T-helper 2 cell (primary cell): ENCODE results near the gene ZNF862.
A peak's percentile ranks its signal among the peaks of the same experiment; 100 is the strongest.

Experiments
- DNase-seq, 5 experiments: peaks; one replicate each; pipeline versions ENCODE4 v3.0.0 to v3.0.0-alpha.2; 2012 to 2022

Gene ZNF862

GRCh38 chr7:149867762-149868622 is 29.8 kb downstream of the ZNF862 start:
- no peak for DNase-seq

GRCh38 chr7:149868623-149869290 is 30.6 kb downstream of the ZNF862 start:
- DNase-seq = peak in 1 of 5 experiments; percentile 51

DNA sequence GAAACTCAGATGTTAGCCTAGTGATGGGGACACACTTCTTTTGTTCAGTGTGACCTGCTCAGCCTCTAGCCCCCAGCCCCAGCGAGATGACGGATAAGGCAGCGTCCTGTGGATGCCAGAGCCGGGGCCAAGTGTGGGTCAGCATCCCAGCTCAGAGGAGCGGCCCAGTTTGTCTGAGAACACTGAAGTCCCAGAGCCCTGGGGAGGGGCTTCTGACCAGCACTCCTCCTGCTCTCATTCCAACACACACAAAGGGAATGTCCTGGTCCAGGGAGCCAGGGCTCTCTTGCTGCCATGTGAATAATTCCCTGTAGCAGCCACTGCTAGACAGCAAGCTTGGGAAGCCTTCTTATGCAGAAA is 31.1 kb downstream of the ZNF862 start:
- DNase-seq = no peak

GRCh38 chr7:149869867-149870266 is 31.7 kb downstream of the ZNF862 start:
- peak in 3 of 5 experiments; percentile 20 to 94 (median 65) for DNase-seq

DNA sequence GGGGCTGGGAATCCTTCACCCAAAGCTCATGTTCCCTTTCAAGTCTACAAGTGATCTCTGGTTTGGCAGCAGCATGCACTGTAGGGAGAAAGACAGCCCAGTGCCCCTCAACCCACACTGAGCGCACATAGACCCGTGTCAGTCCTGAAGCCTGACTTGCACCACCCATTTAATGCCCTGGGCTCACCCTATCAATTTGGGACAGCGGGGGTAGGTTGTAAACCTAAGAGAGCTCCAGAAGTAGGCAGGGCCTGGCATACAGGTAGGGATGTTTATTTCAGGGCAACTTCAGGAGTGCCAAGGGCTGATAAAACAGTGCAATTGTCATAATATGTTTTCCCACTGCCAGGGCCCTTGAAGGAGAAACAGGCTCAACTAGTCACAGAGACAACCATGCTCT is 32.1 kb downstream of the ZNF862 start:
- DNase-seq = no peak

DNA sequence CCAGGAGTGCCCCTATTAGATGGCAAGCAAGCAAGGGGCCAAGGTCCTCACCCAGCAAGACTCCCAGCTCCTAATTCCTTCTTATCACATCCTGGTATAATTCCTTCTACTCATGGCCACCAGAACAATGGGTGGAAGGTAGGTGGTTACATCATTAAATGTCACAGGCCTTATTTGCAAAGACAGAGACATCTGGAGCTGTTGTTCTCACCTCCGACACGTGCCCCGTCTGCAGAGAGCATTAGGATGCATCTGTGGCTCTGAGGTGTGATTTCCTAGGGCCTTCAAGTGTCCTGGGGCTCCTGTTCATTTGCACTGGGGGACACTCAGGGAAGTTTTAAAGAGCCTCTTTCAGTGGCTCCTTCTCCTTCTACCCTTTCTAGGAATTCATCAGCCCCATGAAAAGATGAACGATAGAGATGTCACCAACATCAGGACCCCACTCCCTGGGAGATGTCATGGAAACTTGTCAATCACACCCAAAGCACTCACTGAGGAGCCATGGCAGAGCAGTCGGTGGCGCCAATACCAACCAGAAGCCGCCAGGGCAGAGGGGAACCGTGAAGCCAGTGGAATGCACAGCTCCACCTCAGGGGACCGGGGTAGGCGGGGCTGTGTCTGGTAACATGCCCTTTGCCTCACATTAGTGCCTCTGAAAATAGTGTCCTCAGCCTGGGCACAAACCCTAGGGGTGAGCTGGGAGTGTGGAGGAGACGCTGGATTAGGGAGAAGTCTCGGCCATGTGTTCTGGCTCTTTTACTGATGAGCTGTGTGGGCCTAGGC is 32.7 kb downstream of the ZNF862 start:
- peak in 1 of 5 experiments; percentile 61 for DNase-seq

DNA sequence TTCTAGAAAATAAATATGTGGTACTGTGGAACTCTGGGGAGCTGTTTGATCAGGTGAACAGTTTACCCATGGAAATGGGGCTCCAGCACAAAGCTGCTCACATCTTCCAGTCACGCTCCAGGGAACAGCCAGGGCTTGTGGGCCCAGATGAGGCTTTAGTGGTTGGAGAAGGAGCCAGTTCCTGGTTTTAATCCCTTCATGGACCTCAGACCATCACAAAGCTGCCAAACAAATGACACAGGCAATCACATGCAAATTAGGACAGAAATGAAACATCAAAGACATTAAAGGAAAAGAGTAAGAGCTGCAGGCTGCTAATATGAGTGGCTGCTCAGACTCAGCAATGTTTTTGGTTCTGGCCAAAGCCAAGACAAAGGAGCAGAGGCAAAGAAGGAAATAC is 33.4 kb downstream of the ZNF862 start:
- DNase-seq = peak in 1 of 5 experiments; percentile 64

GRCh38 chr7:149872419-149873073 is 34.4 kb downstream of the ZNF862 start:
- DNase-seq = peak in 1 of 5 experiments; percentile 57

- peak; percentile 83 to 97 (median 89) for DNase-seq
These were observed 35.1 kb downstream of the ZNF862 start, which contains the start of gene ATP6V0E2 for GRCh38 chr7:149873074-149873969. TSS of gene ATP6V0E2 (plus strand) at chr7:149873969. CDS start at chr7:149874066, 97 bp downstream.

- DNase-seq = no peak
These were observed 35.9 kb downstream of the ZNF862 start for GRCh38 chr7:149873970-149874643.

DNA sequence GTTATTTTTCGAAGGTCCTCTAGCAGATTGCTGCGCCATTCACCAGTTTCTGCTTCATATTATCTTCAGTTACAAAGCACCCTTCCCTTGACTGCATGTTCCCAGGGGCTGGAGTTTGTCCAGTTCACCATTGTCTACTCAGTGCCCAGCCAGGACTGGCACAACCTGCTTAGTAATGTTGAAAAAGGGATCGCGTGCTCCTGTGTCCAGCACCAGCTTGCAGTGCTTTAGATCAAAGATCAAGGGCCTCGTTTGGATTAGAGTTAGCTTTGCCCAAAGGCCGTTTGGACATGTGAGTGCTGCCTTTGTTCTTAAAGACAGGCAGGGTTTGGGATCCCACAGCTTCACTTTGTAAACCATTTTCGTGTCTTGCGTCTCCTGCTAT is 36.5 kb downstream of the ZNF862 start:
- no peak for DNase-seq

DNA sequence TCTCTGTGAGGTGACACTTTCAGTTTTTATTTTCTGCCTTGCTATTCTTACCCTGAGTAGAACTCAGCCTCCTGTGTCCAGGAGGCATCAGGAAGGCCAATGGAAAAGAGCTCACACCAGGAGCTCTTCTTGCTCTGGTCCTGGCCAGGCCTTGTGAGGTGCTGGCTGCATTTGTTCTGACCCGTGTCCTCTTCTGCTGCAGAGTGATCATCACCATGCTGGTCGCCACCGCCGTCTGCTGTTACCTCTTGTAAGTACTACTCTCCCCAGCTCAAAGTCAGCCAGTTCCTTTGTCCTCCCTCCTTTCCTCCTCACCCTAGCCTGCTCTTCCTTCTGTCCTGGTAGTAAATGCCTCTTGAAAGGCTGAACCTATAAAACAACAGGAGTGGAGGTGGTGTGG is 37.2 kb downstream of the ZNF862 start:
- DNase-seq = no peak

- DNase-seq = no peak
These were observed 39.8 kb downstream of the ZNF862 start for GRCh38 chr7:149877890-149878522.

DNA sequence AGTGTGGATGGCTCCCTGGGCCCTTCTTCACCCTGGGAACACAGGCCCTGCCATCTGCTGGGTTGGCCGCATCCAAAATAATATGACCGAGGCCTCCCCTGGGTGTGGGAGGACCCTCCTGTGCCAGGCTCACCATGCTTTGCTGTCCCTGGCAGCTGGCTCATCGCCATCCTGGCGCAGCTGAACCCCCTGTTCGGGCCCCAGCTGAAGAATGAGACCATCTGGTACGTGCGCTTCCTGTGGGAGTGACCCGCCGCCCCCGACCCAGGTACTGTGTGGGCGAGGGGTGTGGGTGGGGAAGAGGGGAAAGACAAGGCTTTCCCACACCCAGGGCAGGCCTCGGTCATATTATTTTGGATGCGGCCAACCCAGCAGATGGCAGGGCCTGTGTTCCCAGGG is 40.3 kb downstream of the ZNF862 start:
- no peak for DNase-seq

DNA sequence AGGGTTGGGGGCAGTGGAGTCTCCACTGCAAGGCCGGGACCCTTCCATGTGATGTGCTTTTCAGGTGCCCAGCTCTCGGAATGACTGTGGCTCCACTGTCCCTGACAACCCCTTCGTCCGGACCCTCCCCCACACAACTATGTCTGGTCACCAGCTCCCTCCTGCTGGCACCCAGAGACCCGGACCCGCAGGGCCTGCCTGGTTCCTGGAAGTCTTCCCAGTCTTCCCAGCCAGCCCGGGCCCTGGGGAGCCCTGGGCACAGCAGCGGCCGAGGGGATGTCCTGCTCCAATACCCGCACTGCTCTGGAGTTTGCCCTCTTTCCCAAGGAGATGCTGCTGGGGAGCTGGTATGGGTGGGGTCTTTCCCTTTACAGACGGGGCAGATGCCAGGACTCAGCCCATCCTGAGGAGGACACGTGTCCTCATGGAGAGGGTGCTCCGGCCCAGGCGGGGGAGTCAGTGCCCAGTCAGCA is 41.1 kb downstream of the ZNF862 start:
- DNase-seq = no peak

- no peak for DNase-seq
These were observed 41.8 kb downstream of the ZNF862 start for GRCh38 chr7:149879766-149880637.

DNA sequence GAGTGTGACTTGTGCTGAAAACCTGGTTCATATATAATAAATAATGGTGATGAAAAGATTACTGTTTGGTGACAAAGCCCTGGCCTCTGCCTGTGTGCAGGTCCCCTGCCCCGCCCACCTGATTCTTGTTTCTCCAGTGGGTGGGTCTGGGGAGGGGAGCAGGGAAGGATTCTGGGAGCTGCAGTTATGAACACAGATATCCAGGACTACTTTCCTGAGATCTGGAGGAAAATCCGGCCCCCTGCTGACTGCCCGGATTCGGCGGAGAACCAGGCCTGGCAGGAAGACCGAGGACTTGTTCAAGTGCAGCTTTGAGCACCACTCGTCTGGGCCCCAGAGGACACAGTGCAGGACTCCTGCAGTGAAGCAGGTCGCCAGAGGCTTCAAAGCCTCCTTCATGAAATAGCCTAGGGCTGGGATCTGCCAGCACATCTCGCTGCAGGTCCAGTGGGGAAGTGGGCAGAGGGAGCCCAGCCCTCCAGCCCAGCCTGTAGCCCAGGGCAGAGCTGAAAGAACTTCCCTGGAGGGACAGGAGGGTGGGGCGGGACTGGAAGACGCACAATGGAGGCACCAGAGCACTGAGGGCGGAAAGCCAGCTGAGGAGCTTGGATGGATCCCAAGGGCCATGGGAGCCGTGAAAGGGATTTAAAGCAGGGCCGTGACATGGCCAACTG is 42.6 kb downstream of the ZNF862 start:
- DNase-seq = no peak
